Measurements from ENCODE around the gene GALNT12. TPM values are rescaled to one million over a fixed set of nuclear protein-coding genes. Genes with fewer than 3 reads are reported as not detected.

GALNT12 gene
- total RNA-seq, 1 donor from 2014 or later: 1.7 TPM

DNA sequence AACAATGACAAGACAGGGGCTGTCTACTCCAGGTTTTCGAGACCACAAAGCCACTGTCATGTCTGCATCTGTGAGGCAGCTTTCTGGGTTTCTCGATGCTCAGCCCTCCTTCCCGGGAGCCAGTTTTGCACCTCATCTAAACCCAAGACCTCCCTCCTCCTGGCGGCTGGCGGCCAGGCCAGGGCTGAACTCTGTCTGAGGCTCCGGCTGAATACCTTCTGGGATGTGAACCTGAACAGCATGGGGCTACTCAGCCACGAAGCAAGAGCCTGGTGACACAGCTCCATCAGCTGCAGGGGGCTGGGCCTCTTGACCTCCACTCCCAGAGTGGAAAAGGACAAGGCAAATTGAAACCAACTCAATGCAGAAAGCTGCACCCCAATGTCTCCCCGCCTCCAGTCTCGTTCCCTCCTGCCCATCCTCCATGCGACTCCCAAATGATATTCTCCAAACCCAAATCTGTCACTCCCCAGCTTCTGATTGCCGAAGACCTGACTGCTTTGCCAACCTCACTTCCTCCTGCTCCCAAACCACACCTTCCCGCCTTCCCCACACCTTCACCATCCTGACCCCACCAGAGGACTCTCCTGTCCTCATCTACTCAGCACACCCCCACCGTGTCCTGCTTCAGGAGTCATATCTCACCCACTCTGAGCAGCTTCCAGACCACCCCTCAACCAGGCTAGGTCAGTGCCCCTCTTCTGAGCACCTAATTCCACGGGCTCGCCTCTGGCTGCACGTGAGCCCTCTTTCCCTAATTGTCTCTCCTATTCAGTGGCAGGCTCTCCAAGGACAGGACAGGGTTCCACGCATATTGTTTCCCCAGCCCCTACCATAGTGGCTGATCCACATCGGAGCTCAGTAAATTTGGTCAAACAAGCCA, 15.6 kb upstream of the GALNT12 start:
- Histone ChIP-seq H2AFZ (ENCODE audit: low read depth, low read length) (no peak overlapping the region), H3K9ac (ENCODE audit: low read length) (no peak overlapping the region), H3K27ac (ENCODE audit: low read depth, low read length) (no peak overlapping the region), H3K4me3 (ENCODE audit: insufficient read depth, low read depth, low read length) (no peak overlapping the region), H3K79me2 (ENCODE audit: insufficient read depth, low read length) (peaks cover 18% of the 10 kb centered on the region), H3K4me2 (ENCODE audit: low read length) (no peak overlapping the region), H3K27me3 (ENCODE audit: insufficient read depth, low read length) (no peaks in the 10 kb centered on the region), H3K36me3 (ENCODE audit: insufficient read depth, low read length) (no peaks in the 10 kb centered on the region), H3K9me3 (ENCODE audit: insufficient read depth, low read depth, low read length) (no peaks in the 10 kb centered on the region), H4K20me1 (ENCODE audit: insufficient read depth, low read length) (peaks cover 41% of the 10 kb centered on the region), H3K4me1 (ENCODE audit: insufficient read depth, low read length) (peaks cover 10% of the 10 kb centered on the region)
- Mint-ChIP-seq H3K4me1 (ENCODE audit: low read depth, unreplicated experiment) (peaks cover 22% of the 10 kb centered on the region), H3K9me3 (ENCODE audit: unreplicated experiment) (no peaks in the 10 kb centered on the region), H3K27me3 (ENCODE audit: low read depth, unreplicated experiment) (peaks cover 3% of the 10 kb centered on the region), H3K36me3 (ENCODE audit: low read depth, unreplicated experiment) (peaks cover 9% of the 10 kb centered on the region), H3K4me3 (ENCODE audit: unreplicated experiment) (no peak overlapping the region), H3K27ac (ENCODE audit: unreplicated experiment) (peak overlapping the region; percentile 77)
- no peak for FAIRE-seq
- TF ChIP-seq EZH2 (IDR thresholded peaks at IDR 0.05; ENCODE audit: insufficient read depth, low read length): no peak
- TF ChIP-seq CTCF (IDR thresholded peaks at IDR 0.05; ENCODE audit: insufficient read depth, low read depth, low read length): no peak
- peak; percentile 22 for DNase-seq (ENCODE audit: low read depth)

- H3K27ac Mint-ChIP-seq (ENCODE audit: unreplicated experiment): no peak overlapping the region
- Histone ChIP-seq H3K27me3 (ENCODE audit: insufficient read depth, low read length) (no peaks in the 10 kb centered on the region), H3K4me1 (ENCODE audit: insufficient read depth, low read length) (peaks cover 10% of the 10 kb centered on the region), H3K4me2 (ENCODE audit: low read length) (no peak overlapping the region), H3K9me3 (ENCODE audit: insufficient read depth, low read depth, low read length) (no peaks in the 10 kb centered on the region), H3K4me3 (ENCODE audit: insufficient read depth, low read depth, low read length) (no peak overlapping the region), H3K9ac (ENCODE audit: low read length) (no peak overlapping the region), H3K36me3 (ENCODE audit: insufficient read depth, low read length) (no peaks in the 10 kb centered on the region), H3K79me2 (ENCODE audit: insufficient read depth, low read length) (peaks cover 18% of the 10 kb centered on the region), H2AFZ (ENCODE audit: low read depth, low read length) (no peak overlapping the region), H3K27ac (ENCODE audit: low read depth, low read length) (no peak overlapping the region), H4K20me1 (ENCODE audit: insufficient read depth, low read length) (peaks cover 41% of the 10 kb centered on the region)
- no peak overlapping the region for H3K4me3 Mint-ChIP-seq (ENCODE audit: unreplicated experiment)
- DNase-seq (ENCODE audit: low read depth): no peak
- FAIRE-seq: no peak
- no peak for TF ChIP-seq CTCF (IDR thresholded peaks at IDR 0.05; ENCODE audit: insufficient read depth, low read depth, low read length)
- no peak for TF ChIP-seq EZH2 (IDR thresholded peaks at IDR 0.05; ENCODE audit: insufficient read depth, low read length)
- H3K9me3 Mint-ChIP-seq (ENCODE audit: unreplicated experiment): no peaks in the 10 kb centered on the region
- peaks cover 12% of the 10 kb centered on the region for H3K36me3 Mint-ChIP-seq (ENCODE audit: low read depth, unreplicated experiment)
- peaks cover 22% of the 10 kb centered on the region for H3K4me1 Mint-ChIP-seq (ENCODE audit: low read depth, unreplicated experiment)
- H3K27me3 Mint-ChIP-seq (ENCODE audit: low read depth, unreplicated experiment): peaks cover 3% of the 10 kb centered on the region
Observed at GRCh38 chr9:98793031-98793430, 14.4 kb upstream of the GALNT12 start.

DNA sequence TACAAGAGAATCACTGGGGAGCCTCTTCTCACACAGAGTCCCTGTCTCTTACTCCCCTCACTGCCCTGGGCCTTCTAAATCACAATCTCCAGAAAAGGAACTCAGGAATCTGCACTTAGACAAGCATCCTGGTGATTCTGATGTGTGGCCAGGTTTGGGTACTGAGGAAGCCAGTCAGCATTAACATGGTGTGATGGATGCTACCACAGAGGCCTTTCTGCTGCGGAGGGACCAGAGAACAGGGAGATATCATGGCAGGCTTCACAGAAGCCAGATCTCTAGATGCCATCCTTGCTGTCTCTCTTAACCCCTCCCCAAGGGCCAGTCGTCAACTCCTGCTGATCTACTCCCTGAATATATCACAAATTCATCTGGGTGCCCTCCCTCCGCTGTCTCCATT, 12.7 kb upstream of the GALNT12 start:
- Mint-ChIP-seq H3K9me3 (ENCODE audit: unreplicated experiment) (peaks cover 9% of the 10 kb centered on the region), H3K27me3 (ENCODE audit: low read depth, unreplicated experiment) (peaks cover 3% of the 10 kb centered on the region), H3K27ac (ENCODE audit: unreplicated experiment) (no peak overlapping the region), H3K4me1 (ENCODE audit: low read depth, unreplicated experiment) (peaks cover 22% of the 10 kb centered on the region), H3K36me3 (ENCODE audit: low read depth, unreplicated experiment) (peaks cover 7% of the 10 kb centered on the region), H3K4me3 (ENCODE audit: unreplicated experiment) (peak overlapping the region; percentile 86)
- FAIRE-seq: no peak
- no peak for TF ChIP-seq CTCF (IDR thresholded peaks at IDR 0.05; ENCODE audit: insufficient read depth, low read depth, low read length)
- no peak for TF ChIP-seq EZH2 (IDR thresholded peaks at IDR 0.05; ENCODE audit: insufficient read depth, low read length)
- no peak for DNase-seq (ENCODE audit: low read depth)
- peaks cover 4% of the 10 kb centered on the region for H3K9me3 ChIP-seq (ENCODE audit: insufficient read depth, low read depth, low read length)
- no peaks in the 10 kb centered on the region for H3K36me3 ChIP-seq (ENCODE audit: insufficient read depth, low read length)
- no peak overlapping the region for H3K4me2 ChIP-seq (ENCODE audit: low read length)
- no peak overlapping the region for H3K9ac ChIP-seq (ENCODE audit: low read length)
- no peak overlapping the region for H2AFZ ChIP-seq (ENCODE audit: low read depth, low read length)
- H3K27me3 ChIP-seq (ENCODE audit: insufficient read depth, low read length): no peaks in the 10 kb centered on the region
- H3K79me2 ChIP-seq (ENCODE audit: insufficient read depth, low read length): peaks cover 17% of the 10 kb centered on the region
- peaks cover 10% of the 10 kb centered on the region for H3K4me1 ChIP-seq (ENCODE audit: insufficient read depth, low read length)
- H3K27ac ChIP-seq (ENCODE audit: low read depth, low read length): no peak overlapping the region
- H3K4me3 ChIP-seq (ENCODE audit: insufficient read depth, low read depth, low read length): no peak overlapping the region
- H4K20me1 ChIP-seq (ENCODE audit: insufficient read depth, low read length): peaks cover 37% of the 10 kb centered on the region
